GM12873 (cell line): ENCODE results near the gene AP5B1.

Experiments
- TF ChIP-seq, protein P1 (sequence below): IDR thresholded peaks from 2 replicates; pipeline ENCODE4 v1.5.1; 2012; ENCODE audit warnings: low read depth, mild to moderate bottlenecking, moderate library complexity, low read length, control low read depth; ENCODE audit not compliant: insufficient read depth; ENCODE audit errors: missing control alignments

Gene AP5B1

DNA sequence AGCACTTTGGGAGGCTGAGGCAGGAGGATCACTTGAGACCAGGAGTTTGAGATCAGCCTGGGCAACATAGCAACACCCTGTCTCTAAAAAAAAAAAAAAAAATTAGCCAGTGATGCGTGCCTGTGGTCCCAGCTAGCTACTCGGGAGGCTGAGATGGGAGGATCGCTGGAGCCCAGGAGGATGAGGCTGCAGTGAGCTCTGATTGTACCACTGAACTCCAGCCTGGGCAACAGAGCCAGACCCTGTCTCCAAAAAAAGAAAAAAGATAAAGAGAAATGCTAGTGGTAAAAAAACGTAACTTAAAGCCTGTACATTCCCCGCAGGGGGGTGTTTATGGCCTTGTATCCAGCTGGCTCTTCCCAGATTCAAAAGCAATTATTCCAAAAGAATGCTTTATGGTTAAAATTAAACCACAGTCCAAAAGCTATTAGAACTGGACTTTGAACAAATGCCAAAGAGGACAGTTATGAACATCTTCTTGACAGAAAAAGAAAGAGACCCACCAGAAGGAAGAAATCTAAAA is 36.6 kb upstream of the AP5B1 start:
- TF ChIP-seq, protein P1, sequence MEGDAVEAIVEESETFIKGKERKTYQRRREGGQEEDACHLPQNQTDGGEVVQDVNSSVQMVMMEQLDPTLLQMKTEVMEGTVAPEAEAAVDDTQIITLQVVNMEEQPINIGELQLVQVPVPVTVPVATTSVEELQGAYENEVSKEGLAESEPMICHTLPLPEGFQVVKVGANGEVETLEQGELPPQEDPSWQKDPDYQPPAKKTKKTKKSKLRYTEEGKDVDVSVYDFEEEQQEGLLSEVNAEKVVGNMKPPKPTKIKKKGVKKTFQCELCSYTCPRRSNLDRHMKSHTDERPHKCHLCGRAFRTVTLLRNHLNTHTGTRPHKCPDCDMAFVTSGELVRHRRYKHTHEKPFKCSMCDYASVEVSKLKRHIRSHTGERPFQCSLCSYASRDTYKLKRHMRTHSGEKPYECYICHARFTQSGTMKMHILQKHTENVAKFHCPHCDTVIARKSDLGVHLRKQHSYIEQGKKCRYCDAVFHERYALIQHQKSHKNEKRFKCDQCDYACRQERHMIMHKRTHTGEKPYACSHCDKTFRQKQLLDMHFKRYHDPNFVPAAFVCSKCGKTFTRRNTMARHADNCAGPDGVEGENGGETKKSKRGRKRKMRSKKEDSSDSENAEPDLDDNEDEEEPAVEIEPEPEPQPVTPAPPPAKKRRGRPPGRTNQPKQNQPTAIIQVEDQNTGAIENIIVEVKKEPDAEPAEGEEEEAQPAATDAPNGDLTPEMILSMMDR = no peak

DNA sequence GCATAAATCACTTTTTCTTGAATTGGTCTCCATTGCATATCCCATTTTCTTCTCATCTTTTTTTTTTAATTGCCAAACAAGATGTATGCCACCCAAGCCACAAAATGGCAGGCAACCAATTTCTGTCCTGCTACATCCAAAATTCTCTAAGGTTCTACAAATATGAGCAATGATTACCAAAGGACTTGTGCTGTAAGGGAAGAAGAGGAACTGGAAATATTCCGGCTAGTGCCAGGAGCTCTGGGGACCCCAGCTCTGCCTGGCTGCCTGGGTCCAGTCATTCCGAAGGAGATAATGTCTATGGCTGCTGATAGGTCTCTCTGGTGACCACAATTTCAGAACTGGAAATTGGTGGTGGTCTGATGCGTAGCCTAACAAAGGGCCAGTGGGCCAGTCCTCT is 35.9 kb upstream of the AP5B1 start:
- TF ChIP-seq, protein P1 = no peak

DNA sequence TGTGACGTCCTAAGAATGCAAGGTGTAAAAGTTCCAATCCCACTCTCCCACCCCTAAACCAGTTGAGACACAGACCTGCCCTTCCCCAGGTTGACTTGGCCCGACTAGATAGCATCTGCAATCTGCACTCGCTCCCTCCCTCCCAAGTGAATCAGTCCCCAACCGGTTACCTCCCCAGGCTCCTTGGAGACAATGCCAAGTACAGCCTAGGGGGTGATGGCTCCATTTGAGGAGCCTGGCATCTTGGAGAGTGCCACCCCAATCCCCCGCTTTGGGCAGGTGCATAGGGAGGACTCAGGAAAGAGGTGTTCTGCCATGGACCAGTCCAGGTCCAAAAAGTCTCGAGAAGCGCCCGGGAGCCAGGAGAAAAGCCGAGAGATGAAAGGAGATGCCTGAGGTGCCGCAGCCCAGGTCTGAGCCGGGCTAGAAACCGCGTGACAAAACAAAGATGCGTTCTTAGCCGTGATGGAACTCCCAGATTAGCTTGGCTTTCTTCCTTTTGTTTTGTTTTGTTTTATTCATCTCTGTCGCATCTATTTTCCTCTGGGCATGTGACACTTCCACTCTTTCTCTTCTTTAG is 34.3 kb upstream of the AP5B1 start:
- TF ChIP-seq, protein P1 = no peak

- TF ChIP-seq, protein P1 = no peak
These were observed 33.6 kb upstream of the AP5B1 start for GRCh38 chr11:65814131-65814985.

- TF ChIP-seq, protein P1 = no peak
These were observed 31.1 kb upstream of the AP5B1 start for GRCh38 chr11:65811764-65812475.

- TF ChIP-seq, protein P1 = peak; percentile 27
These were observed 29.5 kb upstream of the AP5B1 start for GRCh38 chr11:65810046-65810868.

DNA sequence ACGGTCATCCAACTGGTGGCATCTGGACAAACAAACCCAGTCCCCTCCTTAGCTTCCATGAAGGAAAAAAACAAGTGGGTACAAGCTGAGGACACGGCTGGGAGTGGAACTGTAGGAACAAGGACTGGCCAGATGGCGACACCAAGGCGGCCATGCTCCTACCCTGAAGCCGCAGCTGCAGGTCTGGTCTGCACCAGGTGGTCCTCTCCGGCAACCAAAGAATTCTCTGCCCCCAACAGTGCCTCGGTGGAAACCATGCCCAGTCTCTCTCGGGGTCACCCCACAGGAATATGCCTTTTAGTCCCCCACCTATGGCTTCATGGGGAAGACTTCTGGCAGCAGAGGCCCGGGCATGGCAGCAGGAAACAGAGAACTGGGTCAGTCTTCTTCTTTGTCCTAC is 28.7 kb upstream of the AP5B1 start:
- TF ChIP-seq, protein P1 = no peak
